Osteoblast (primary cell): ENCODE results near the gene VPS26C. TPM values are rescaled to one million over a fixed set of nuclear protein-coding genes. Genes with fewer than 3 reads are reported as not detected.

Source experiments
- DNase-seq: peaks from one replicate; pipeline ENCODE4 v3.0.0; 2011; ENCODE audit warnings: low spot score, mixed read lengths; ENCODE audit not compliant: insufficient read length; ENCODE audit errors: missing footprints
- H2AFZ ChIP-seq: 2 replicates; pipeline ENCODE4 v1.6.0; 2011; ENCODE audit warnings: mild to moderate bottlenecking, low read length
- H3K27ac ChIP-seq: 2 replicates; pipeline ENCODE4 v1.5.1; 2011; ENCODE audit warnings: mild to moderate bottlenecking, low read depth, low read length, moderate library complexity
- H3K27me3 ChIP-seq: 2 replicates; pipeline ENCODE4 v1.6.0; 2012; ENCODE audit warnings: mild to moderate bottlenecking, control low read depth, inconsistent platforms, low read length, moderate library complexity; ENCODE audit not compliant: insufficient read depth
- H3K36me3 ChIP-seq: 2 replicates; pipeline ENCODE4 v1.5.1; 2011; ENCODE audit warnings: mild to moderate bottlenecking, low read length, control low read depth, moderate library complexity; ENCODE audit not compliant: insufficient read depth
- H3K4me1 ChIP-seq: 2 replicates; pipeline ENCODE4 v1.5.1; 2011; ENCODE audit warnings: mild to moderate bottlenecking, low read length, control low read depth, moderate library complexity; ENCODE audit not compliant: insufficient read depth
- H3K4me2 ChIP-seq: 2 replicates; pipeline ENCODE4 v1.6.0; 2011; ENCODE audit warnings: mild to moderate bottlenecking, low read length; ENCODE audit not compliant: insufficient read depth
- H3K4me3 ChIP-seq: fragments of 200-600 bp; sonication (generic); 3 replicates; pipeline ENCODE4 v1.5.1; 2012; ENCODE audit warnings: mild to moderate bottlenecking, low read length, inconsistent platforms; ENCODE audit not compliant: insufficient read depth
- H3K79me2 ChIP-seq: 2 replicates; pipeline ENCODE4 v1.6.0; 2012; ENCODE audit warnings: mild to moderate bottlenecking, low read length, control low read depth, inconsistent platforms; ENCODE audit not compliant: insufficient read depth
- H3K9me3 ChIP-seq: 2 replicates; pipeline ENCODE4 v1.5.1; 2011; ENCODE audit warnings: low read depth, low read length, control low read depth
- H4K20me1 ChIP-seq: 2 replicates; pipeline ENCODE4 v1.6.0; 2012; ENCODE audit warnings: mild to moderate bottlenecking, low read length, control low read depth; ENCODE audit not compliant: insufficient read depth
- total RNA-seq: library from RNA; depleted of rRNA; stranded (reverse); fragments of >200 nt; gene quantifications from 2 replicates; pipeline ENCODE4 v1.2.3, GENCODE V29; 2012
- TF ChIP-seq, protein P1 (sequence below): IDR thresholded peaks from 2 replicates; pipeline ENCODE4 v1.5.1; 2011; ENCODE audit warnings: mild to moderate bottlenecking, low read depth, low read length, moderate library complexity; ENCODE audit errors: extremely low read depth

The VPS26C gene
- total RNA-seq, 1 donor: 91.9 TPM

DNA sequence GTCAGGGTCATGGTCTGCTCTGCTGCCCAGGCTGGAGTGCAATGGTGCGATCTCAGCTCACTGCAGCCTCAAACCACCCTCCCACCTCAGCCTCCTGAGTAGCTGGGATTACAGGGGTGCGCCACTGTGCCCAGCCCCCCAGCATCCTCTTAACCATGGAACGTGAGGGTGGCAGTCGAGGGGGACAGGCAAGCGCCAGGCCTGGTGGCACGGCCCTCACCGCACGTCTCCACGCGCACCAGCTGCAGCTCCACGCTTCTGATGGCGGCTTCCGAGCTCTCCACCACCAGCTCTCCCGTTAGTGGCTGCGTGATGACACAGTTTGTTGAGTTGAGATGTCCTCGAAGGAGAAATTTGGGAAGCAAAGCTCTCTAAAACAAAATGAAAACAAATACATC is 39.1 kb downstream of the VPS26C start:
- Histone ChIP-seq H3K36me3 (peaks cover 87% of the 10 kb centered on the region), H3K27ac (no peak overlapping the region), H3K4me3 (no peak overlapping the region), H3K4me1 (no peaks in the 10 kb centered on the region), H3K79me2 (peaks cover 2% of the 10 kb centered on the region), H3K27me3 (no peaks in the 10 kb centered on the region), H4K20me1 (no peaks in the 10 kb centered on the region), H3K9me3 (no peaks in the 10 kb centered on the region), H3K4me2 (no peak overlapping the region), H2AFZ (no peak overlapping the region)
- DNase-seq: no peak
- TF ChIP-seq, protein P1, sequence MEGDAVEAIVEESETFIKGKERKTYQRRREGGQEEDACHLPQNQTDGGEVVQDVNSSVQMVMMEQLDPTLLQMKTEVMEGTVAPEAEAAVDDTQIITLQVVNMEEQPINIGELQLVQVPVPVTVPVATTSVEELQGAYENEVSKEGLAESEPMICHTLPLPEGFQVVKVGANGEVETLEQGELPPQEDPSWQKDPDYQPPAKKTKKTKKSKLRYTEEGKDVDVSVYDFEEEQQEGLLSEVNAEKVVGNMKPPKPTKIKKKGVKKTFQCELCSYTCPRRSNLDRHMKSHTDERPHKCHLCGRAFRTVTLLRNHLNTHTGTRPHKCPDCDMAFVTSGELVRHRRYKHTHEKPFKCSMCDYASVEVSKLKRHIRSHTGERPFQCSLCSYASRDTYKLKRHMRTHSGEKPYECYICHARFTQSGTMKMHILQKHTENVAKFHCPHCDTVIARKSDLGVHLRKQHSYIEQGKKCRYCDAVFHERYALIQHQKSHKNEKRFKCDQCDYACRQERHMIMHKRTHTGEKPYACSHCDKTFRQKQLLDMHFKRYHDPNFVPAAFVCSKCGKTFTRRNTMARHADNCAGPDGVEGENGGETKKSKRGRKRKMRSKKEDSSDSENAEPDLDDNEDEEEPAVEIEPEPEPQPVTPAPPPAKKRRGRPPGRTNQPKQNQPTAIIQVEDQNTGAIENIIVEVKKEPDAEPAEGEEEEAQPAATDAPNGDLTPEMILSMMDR: no peak

DNA sequence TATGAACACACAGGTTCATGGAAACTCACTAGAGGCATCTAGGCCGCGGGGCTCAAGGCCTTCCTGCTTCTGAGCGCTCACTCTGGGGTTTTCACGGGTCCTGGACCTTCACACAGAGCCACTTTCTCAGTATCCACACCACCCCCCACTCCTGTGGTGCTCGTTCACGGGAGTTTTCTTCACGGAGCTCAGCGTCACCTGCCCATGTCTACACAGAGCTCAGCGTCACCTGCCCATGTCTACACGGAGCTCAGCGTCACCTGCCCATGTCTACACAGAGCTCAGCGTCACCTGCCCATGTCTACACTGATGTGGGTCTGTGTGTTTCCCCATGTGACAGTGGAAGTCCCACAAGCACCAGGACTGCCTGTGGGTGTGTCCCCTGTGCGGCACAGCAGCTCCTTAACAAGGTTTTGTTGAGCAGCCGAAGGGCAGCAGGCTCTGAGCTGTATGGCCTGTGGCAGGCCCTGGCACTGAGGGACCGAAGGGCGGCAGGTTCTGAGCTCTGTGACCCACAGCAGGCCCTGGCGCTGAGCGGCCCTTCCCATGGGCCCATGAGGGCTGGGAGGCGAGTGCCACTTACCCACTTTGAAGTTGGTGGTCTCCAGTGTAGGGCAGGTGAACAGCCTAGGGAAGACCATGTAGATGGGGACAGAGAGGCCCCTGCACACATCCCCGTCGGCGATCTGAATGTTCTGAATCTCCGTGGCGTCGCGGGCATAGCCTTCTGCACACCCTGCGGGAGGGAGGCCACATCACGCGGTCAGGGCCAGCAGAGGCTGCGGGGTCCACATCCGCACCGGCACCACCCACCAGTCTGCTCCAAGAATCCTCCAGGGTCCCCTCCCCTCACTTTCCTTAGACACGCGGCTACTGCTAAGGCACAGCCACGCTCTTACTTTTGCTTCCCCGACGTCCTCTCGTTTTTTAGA is 39.8 kb downstream of the VPS26C start:
- no peak for DNase-seq
- Histone ChIP-seq H3K27me3 (no peaks in the 10 kb centered on the region), H3K9me3 (no peaks in the 10 kb centered on the region), H3K79me2 (peaks cover 2% of the 10 kb centered on the region), H4K20me1 (no peaks in the 10 kb centered on the region), H3K4me3 (no peak overlapping the region), H3K36me3 (peaks cover 82% of the 10 kb centered on the region), H3K27ac (no peak overlapping the region), H3K4me2 (no peak overlapping the region), H2AFZ (no peak overlapping the region), H3K4me1 (no peaks in the 10 kb centered on the region)
- TF ChIP-seq, protein P1: no peak

- Histone ChIP-seq H4K20me1 (no peaks in the 10 kb centered on the region), H3K27me3 (no peaks in the 10 kb centered on the region), H3K4me3 (no peak overlapping the region), H3K36me3 (peaks cover 73% of the 10 kb centered on the region), H3K4me1 (peaks cover 3% of the 10 kb centered on the region), H2AFZ (no peak overlapping the region), H3K4me2 (no peak overlapping the region), H3K79me2 (peaks cover 2% of the 10 kb centered on the region), H3K9me3 (no peaks in the 10 kb centered on the region), H3K27ac (no peak overlapping the region)
- TF ChIP-seq, protein P1: no peak
- DNase-seq: no peak
Observed at GRCh38 chr21:37226041-37226920, 40.9 kb downstream of the VPS26C start.
